B cell (primary cell): ENCODE results near the gene SLC35F3.

Experiments used
- CTCF ChIP-seq: fragments of 200-600 bp; IDR thresholded peaks from one replicate; pipeline ENCODE4 v1.8.0; 2022; ENCODE audit warnings: antibody characterized with exemption, mild to moderate bottlenecking
- EZH2 ChIP-seq: IDR thresholded peaks from 2 replicates; pipeline ENCODE4 v1.6.1; 2012; ENCODE audit warnings: borderline replicate concordance, low read depth, mild to moderate bottlenecking, moderate library complexity, low read length; ENCODE audit not compliant: insufficient read depth, poor library complexity, severe bottlenecking

DNA sequence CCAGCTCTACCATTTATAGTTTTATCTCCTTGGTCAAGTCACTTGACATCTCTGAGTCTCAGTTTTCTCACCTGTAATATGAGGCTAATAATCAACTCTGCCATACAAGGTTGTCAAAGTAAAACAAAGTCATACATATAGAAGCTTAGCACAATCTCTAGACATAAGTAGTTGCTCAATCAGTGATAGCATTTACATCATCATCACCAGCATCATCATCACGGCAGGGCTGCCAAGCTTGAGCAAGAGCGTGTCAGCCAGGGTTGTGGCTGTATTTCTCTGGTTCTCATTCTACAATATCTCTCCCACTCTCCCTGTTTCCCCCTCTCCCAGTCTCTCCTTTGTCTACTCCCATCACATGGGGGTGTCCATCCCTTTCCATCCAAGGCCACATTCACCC is 427.0 kb downstream of the SLC35F3 start:
- no peak for TF ChIP-seq CTCF
- no peak for TF ChIP-seq EZH2
